GM19328 (cell line): ENCODE data around the gene ACHE.
A peak's percentile ranks its signal among the peaks of the same experiment; 100 is the strongest.
"Not testable (repeated sequence)": the region's sequence is repeated elsewhere in the genome, so short reads cannot be mapped to it uniquely, and the experiment has no call there.

Source experiments
- ATAC-seq: cut with Tn5 transposase; IDR thresholded peaks from one replicate; pipeline ENCODE4 v1.9.1; 2021; ENCODE audit warnings: mild to moderate bottlenecking, moderate library complexity; ENCODE audit not compliant: unreplicated experiment

The ACHE gene

GRCh38 chr7:100865938-100866728 lies 29.6 kb downstream of the ACHE start:
- no peak for ATAC-seq

- ATAC-seq = no peak
Observed at GRCh38 chr7:100865372-100865911, 30.2 kb downstream of the ACHE start.

- ATAC-seq = no peak
Observed at GRCh38 chr7:100864263-100864845, 31.3 kb downstream of the ACHE start.

GRCh38 chr7:100863406-100863950 lies 32.2 kb downstream of the ACHE start:
- no peak for ATAC-seq

- ATAC-seq = no peak
Observed at GRCh38 chr7:100861616-100861985, 34.1 kb downstream of the ACHE start.

- no peak for ATAC-seq
Observed at GRCh38 chr7:100860702-100861615, 34.7 kb downstream of the ACHE start.

- ATAC-seq = no peak
Observed at GRCh38 chr7:100859856-100860255, 35.8 kb downstream of the ACHE start.

- ATAC-seq = no peak
Observed at GRCh38 chr7:100856871-100857282, 38.8 kb downstream of the ACHE start.

GRCh38 chr7:100855515-100855914 lies 40.2 kb downstream of the ACHE start:
- ATAC-seq = no peak

- ATAC-seq = not testable (repeated sequence)
Observed at GRCh38 chr7:100854899-100855298, 40.8 kb downstream of the ACHE start.

- ATAC-seq = no peak
Observed at GRCh38 chr7:100854146-100854895, 41.4 kb downstream of the ACHE start.

GRCh38 chr7:100852048-100852872 lies 43.4 kb downstream of the ACHE start, which contains the start of gene SLC12A9:
TSS of gene SLC12A9 (plus strand) at chr7:100852713. CDS start at chr7:100854198, 1,485 bp downstream.
- peak; percentile 85 for ATAC-seq

GRCh38 chr7:100847360-100847759 lies 48.3 kb downstream of the ACHE start:
- no peak for ATAC-seq

- ATAC-seq = no peak
Observed at GRCh38 chr7:100840470-100841100, 55.1 kb downstream of the ACHE start.
